Endothelial cell of umbilical vein (primary cell): ENCODE results near the gene ZCCHC4. TPM values are rescaled to one million over a fixed set of nuclear protein-coding genes. Genes with fewer than 3 reads are reported as not detected.

Source experiments
- BruUV-seq: library from RNA; stranded (reverse); fragments of 400-500 nt; replicated peaks from 2 replicates; lab custom pipeline; 2021; lab: Mats Ljungman, UMichigan
- CTCF ChIA-PET: fragments of 300-600, 350-600 bp; sonication (Branson Sonifier 250); formaldehyde crosslinking; loops from one replicate; lab custom pipeline; 2021; ENCODE audit warnings: antibody characterized with exemption, inconsistent platforms; lab: Charles Lee
- POLR2A ChIA-PET: fragments of 300-600, 350-600 bp; sonication (Branson Sonifier 250); formaldehyde crosslinking; loops from one replicate; lab custom pipeline; 2021; ENCODE audit warnings: antibody characterized with exemption, inconsistent platforms; lab: Charles Lee
- DNase-seq: peaks from one replicate; pipeline ENCODE4 v3.0.0-alpha.2; 2011; ENCODE audit warnings: low read depth, low spot score
- FAIRE-seq: peaks from 2 replicates; lab custom pipeline; 2011; peaks lifted over from hg19 to GRCh38; lab: Jason Lieb, UNC
- H2AFZ ChIP-seq: 2 replicates; pipeline ENCODE4 v1.6.0; 2012; ENCODE audit warnings: low read depth, low read length, control low read depth, inconsistent platforms
- H3K27ac ChIP-seq: 2 replicates; pipeline ENCODE4 v1.5.1; 2011; ENCODE audit warnings: low read depth, mild to moderate bottlenecking, control low read depth, low read length, moderate library complexity; ENCODE audit not compliant: insufficient read depth
- H3K27me3 ChIP-seq, 2 experiments: 2 replicates each; pipeline versions ENCODE4 v1.6.0 to v1.6.1; 2011; ENCODE audit warnings: low read length in 2 of 2, mixed read lengths in 1 of 2; ENCODE audit not compliant: control insufficient read depth in 2 of 2, insufficient read depth in 2 of 2
- H3K36me3 ChIP-seq, 2 experiments: 2 replicates in 1 of 2; 3 replicates in 1 of 2; pipeline ENCODE4 v1.5.1; 2011; ENCODE audit warnings: low read length in 2 of 2, mild to moderate bottlenecking in 1 of 2, moderate library complexity in 1 of 2; ENCODE audit not compliant: control insufficient read depth in 2 of 2, insufficient read depth in 2 of 2; ENCODE audit errors: extremely low read depth in 1 of 2
- H3K4me1 ChIP-seq: 3 replicates; pipeline ENCODE4 v1.5.1; 2011; ENCODE audit warnings: mild to moderate bottlenecking, low read length; ENCODE audit not compliant: control insufficient read depth, insufficient read depth; ENCODE audit errors: extremely low read depth
- H3K4me2 ChIP-seq: 2 replicates; pipeline ENCODE4 v1.6.1; 2011; ENCODE audit warnings: low read length, control low read depth, mixed read lengths; ENCODE audit not compliant: insufficient read depth
- H3K4me3 ChIP-seq, 3 experiments: fragments of 200-600 bp in 1 of 3; sonication (generic), shearing (Covaris generic) in 1 of 3; replicated peaks in 1 of 3; 2 replicates each; pipeline ENCODE4 v1.5.1; 2011 to 2016; ENCODE audit warnings: control low read depth in 3 of 3, low read length in 3 of 3, mild to moderate bottlenecking in 2 of 3, inconsistent platforms in 1 of 3, low read depth in 1 of 3, moderate library complexity in 1 of 3; ENCODE audit not compliant: insufficient read depth in 1 of 3
- H3K79me2 ChIP-seq: 2 replicates; pipeline ENCODE4 v1.6.0; 2012; ENCODE audit warnings: low read length, inconsistent platforms; ENCODE audit not compliant: control insufficient read depth, insufficient read depth
- H3K9ac ChIP-seq: replicated peaks from 2 replicates; pipeline ENCODE3; 2011; ENCODE audit warnings: low read length, control low read depth; ENCODE audit not compliant: insufficient read depth; ENCODE audit errors: extremely low read depth
- H3K9me1 ChIP-seq: replicated peaks from 3 replicates; pipeline ENCODE4 v1.6.0; 2011; ENCODE audit warnings: mild to moderate bottlenecking, low read length; ENCODE audit not compliant: control insufficient read depth, insufficient read depth; ENCODE audit errors: extremely low read depth
- H3K9me3 ChIP-seq: replicated peaks from 2 replicates; pipeline ENCODE4 v1.5.1; 2012; ENCODE audit warnings: low read length, inconsistent platforms; ENCODE audit not compliant: control insufficient read depth, insufficient read depth
- H4K20me1 ChIP-seq: replicated peaks from 2 replicates; pipeline ENCODE3; 2011; ENCODE audit warnings: mild to moderate bottlenecking, low read length; ENCODE audit not compliant: control insufficient read depth, insufficient read depth; ENCODE audit errors: extremely low read depth
- EZH2 ChIP-seq: IDR thresholded peaks from 2 replicates; pipeline ENCODE4 v1.6.1; 2012; ENCODE audit warnings: borderline replicate concordance, low read depth, mild to moderate bottlenecking, moderate library complexity, low read length, inconsistent platforms; ENCODE audit not compliant: severe bottlenecking
- FOS ChIP-seq: IDR thresholded peaks from 2 replicates; pipeline ENCODE4 v1.6.1; 2011; ENCODE audit warnings: mild to moderate bottlenecking, low read length, moderate library complexity, borderline replicate concordance; ENCODE audit not compliant: insufficient read depth
- GATA2 ChIP-seq: IDR thresholded peaks from 2 replicates; pipeline ENCODE4 v1.7.0; 2011; ENCODE audit warnings: low read depth, mild to moderate bottlenecking, moderate library complexity, mixed read lengths, low read length; ENCODE audit not compliant: insufficient read length, insufficient read depth
- JUN ChIP-seq: IDR thresholded peaks from 2 replicates; pipeline ENCODE4 v1.6.1; 2011; ENCODE audit warnings: borderline replicate concordance, low read depth; ENCODE audit not compliant: insufficient read length, insufficient read depth
- MYC ChIP-seq: IDR thresholded peaks from one replicate; pipeline ENCODE4 v1.6.1; 2011; ENCODE audit warnings: mild to moderate bottlenecking, low read depth, low read length
- POLR2A ChIP-seq: IDR thresholded peaks from 2 replicates; pipeline ENCODE4 v1.6.1; 2012; ENCODE audit warnings: low read depth, mild to moderate bottlenecking, control low read depth, low read length
- POLR2AphosphoS5 ChIP-seq: IDR thresholded peaks from 2 replicates; pipeline ENCODE4 v1.6.1; 2012; ENCODE audit warnings: low read depth, mild to moderate bottlenecking, control low read depth, low read length, moderate library complexity; ENCODE audit not compliant: insufficient read depth
- dilution Hi-C: fragments of 300-500 bp; cut with MboI; formaldehyde crosslinking; loops from one replicate; pipeline ENCODE4 v1.15.0; 2019; ENCODE audit warnings: low sequenced_read_pairs; ENCODE audit not compliant: extremely low pct_ligation_motif_present
- intact Hi-C: fragments of 100-400 bp; cut with micrococcal nuclease; formaldehyde crosslinking; loops from one replicate; pipeline ENCODE4 v1.10.0; 2022
- polyA plus RNA-seq, 4 experiments: library from polyadenylated mRNA; depleted of rRNA in 3 of 4; stranded (reverse) in 3 of 4; unstranded in 1 of 4; fragments of >200 nt; gene quantifications; 2 replicates each; pipeline versions ENCODE4 v1.2.1 to v1.2.3, GENCODE V29; 2011 to 2012; ENCODE audit warnings: missing spikeins in 1 of 4
- total RNA-seq: library from RNA; stranded (reverse); gene quantifications from 2 replicates; pipeline ENCODE4 v1.2.3, GENCODE V29; 2021
- TF ChIP-seq, protein P1 (sequence below), 2 donors: IDR thresholded peaks; 1 replicate in 1 of 2; 2 replicates in 1 of 2; pipeline ENCODE4 v1.5.1; 2011; ENCODE audit warnings: low read length in 2 of 2, mild to moderate bottlenecking in 2 of 2, moderate library complexity in 2 of 2, control low read depth in 1 of 2, inconsistent platforms in 1 of 2, low read depth in 1 of 2; ENCODE audit not compliant: insufficient read depth in 1 of 2; ENCODE audit errors: extremely low read depth in 1 of 2
- TF ChIP-seq, protein P2 (sequence below): IDR thresholded peaks from 2 replicates; pipeline ENCODE4 v1.6.1; 2011; ENCODE audit not compliant: insufficient read depth, insufficient read length

The ZCCHC4 gene
- total and polyA plus RNA-seq, 2 donors (not counting 3 experiments of a cell fraction or from before 2014, with no cell fraction given) = 6.6 to 10.9 TPM

- no peak overlapping the region for H3K4me2 ChIP-seq
- H3K36me3 ChIP-seq = peaks cover 6 to 7% of the 10 kb centered on the region in 2 experiments
- no peak for TF ChIP-seq POLR2AphosphoS5
- no peak for TF ChIP-seq JUN
- TF ChIP-seq, protein P1, sequence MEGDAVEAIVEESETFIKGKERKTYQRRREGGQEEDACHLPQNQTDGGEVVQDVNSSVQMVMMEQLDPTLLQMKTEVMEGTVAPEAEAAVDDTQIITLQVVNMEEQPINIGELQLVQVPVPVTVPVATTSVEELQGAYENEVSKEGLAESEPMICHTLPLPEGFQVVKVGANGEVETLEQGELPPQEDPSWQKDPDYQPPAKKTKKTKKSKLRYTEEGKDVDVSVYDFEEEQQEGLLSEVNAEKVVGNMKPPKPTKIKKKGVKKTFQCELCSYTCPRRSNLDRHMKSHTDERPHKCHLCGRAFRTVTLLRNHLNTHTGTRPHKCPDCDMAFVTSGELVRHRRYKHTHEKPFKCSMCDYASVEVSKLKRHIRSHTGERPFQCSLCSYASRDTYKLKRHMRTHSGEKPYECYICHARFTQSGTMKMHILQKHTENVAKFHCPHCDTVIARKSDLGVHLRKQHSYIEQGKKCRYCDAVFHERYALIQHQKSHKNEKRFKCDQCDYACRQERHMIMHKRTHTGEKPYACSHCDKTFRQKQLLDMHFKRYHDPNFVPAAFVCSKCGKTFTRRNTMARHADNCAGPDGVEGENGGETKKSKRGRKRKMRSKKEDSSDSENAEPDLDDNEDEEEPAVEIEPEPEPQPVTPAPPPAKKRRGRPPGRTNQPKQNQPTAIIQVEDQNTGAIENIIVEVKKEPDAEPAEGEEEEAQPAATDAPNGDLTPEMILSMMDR (IDR thresholded peaks at IDR 0.05; ENCODE audit: extremely low read depth in 1 of 2, insufficient read depth in 1 of 2, low read depth in 1 of 2, low read length in 2 of 2) = no peak
- no peak for TF ChIP-seq FOS
- no peak for TF ChIP-seq MYC
- TF ChIP-seq GATA2 = no peak
- TF ChIP-seq EZH2 = no peak
- TF ChIP-seq, protein P2, sequence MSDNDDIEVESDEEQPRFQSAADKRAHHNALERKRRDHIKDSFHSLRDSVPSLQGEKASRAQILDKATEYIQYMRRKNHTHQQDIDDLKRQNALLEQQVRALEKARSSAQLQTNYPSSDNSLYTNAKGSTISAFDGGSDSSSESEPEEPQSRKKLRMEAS = no peak
- TF ChIP-seq POLR2A = no peak
- ChIA-PET CTCF (no interaction called here), POLR2A (no interaction called here)
- H2AFZ ChIP-seq = no peak overlapping the region
- H4K20me1 ChIP-seq = no peaks in the 10 kb centered on the region
- dilution Hi-C loops (no loop called here), intact Hi-C loops (no loop called here)
- H3K4me1 ChIP-seq = no peaks in the 10 kb centered on the region
- no peaks in the 10 kb centered on the region for H3K9me1 ChIP-seq
- DNase-seq = no peak
- BruUV-seq = no TSS peak
- no peak overlapping the region for H3K27ac ChIP-seq
- H3K4me3 ChIP-seq = no peak overlapping the region
- FAIRE-seq = no peak
- H3K9me3 ChIP-seq = no peaks in the 10 kb centered on the region
- no peaks in the 10 kb centered on the region for H3K27me3 ChIP-seq
- no peak overlapping the region for H3K9ac ChIP-seq
- no peaks in the 10 kb centered on the region for H3K79me2 ChIP-seq
Measured at GRCh38 chr4:25386926-25387325, 74.4 kb downstream of the ZCCHC4 start.
